AG20443 (cell line): ENCODE results near the gene CDH15.
A peak's percentile ranks its signal among the peaks of the same experiment; 100 is the strongest.
"Not testable (repeated sequence)": the region's sequence is repeated elsewhere in the genome, so short reads cannot be mapped to it uniquely, and the experiment has no call there.

ENCODE experiments used
- DNase-seq: peaks from one replicate; pipeline ENCODE4 v3.0.0; 2012; ENCODE audit warnings: low spot score, mixed read lengths

CDH15 gene

DNA sequence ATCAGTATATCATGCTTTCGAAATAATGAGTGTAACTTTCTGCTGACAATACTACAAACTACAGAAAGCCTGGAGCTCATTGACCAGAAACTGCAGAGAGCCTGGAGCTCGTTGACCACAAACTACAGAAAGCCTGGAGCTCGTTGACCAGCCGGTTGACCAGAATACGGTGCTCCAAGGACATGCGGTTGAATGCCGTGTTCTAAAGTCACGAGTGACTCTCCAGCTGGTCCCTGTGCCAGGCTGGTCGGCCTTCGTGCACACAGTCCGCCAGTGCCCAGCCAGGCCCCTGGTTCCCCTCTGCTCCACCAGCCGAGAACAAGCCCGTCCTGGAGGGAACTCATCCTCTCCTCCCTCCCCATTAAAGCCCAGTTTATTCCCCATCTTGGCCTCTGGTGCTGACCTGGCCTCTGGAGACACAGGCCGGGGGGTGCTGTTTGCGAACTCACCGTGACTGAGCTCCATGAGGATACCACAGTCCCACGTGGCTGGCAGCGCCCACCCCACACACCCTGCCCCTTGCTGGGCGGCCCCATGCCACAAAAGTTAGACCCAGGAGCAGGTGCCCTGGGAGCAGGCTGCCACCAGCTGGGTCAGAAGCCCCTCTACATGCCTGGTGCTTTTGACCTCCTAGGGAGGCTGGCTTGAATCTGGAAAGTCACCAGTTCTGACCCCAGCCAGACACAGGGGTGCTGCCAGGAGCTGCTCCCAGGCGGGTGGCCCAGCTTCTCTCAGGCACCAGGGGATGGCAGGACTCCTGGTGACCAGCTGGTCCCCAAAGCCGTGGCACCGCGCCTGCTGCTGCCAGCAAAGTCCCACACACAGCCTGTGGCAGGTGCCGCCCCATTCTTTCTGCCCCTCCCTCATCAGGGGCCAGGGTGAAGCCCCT is 15.5 kb upstream of the CDH15 start:
- peak; percentile 33 for DNase-seq

DNA sequence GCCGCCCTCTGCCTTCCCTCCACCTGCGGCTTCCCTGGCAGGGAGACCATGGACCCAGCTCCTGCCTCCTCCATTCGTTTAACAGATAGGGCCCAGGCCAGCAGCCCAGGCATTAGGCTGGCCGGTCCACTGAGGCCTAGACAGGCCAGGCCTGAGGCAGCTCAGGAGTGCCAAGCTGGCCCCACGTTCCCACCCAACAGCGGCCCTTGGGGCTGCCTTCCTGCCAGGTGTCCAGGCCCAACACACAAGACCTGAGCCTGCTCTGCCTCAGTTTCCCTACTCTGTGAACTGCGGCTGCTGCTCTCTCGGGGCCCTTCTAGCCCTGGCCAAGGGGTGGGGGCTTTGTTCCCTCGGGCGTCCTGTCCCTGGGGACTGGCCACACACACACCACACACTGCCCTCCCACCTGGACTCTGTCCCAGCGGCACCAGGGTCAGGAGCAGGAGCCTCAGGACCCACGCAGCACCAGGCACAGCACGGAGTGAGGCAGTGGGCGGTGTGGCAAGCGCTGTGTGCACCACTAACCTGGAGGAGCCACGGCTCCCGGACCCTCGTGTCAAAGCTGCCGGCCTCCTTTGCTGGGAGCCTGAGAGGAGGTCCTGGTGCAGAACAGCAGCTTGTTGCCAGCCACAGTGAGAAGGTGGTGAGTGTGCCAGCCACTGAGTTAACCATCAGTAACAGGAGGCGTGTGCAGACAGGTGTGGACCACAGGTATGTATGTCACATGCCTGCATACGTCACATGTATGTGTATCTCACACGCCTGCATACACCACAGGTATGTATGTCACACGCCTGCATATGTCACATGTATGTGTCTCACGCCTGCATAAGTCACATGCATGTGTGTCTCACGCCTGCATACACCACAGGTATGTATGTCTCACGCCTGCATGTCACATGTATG is 14.6 kb upstream of the CDH15 start:
- no peak for DNase-seq

DNA sequence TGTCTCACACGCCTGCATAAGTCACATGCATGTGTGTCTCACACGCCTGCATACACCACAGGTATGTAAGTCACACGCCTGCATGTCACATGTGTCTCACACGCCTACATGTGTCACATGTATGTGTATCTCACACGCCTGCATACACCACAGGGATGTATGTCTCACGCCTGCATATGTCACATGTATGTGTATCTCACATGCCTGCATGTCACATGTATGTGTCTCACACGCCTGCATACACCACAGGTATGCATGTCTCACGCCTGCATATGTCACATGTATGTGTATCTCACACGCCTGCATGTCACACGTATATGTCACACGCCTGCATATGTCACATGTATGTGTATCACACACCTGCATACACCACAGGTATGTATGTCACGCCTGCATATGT is 13.8 kb upstream of the CDH15 start:
- no peak for DNase-seq

DNA sequence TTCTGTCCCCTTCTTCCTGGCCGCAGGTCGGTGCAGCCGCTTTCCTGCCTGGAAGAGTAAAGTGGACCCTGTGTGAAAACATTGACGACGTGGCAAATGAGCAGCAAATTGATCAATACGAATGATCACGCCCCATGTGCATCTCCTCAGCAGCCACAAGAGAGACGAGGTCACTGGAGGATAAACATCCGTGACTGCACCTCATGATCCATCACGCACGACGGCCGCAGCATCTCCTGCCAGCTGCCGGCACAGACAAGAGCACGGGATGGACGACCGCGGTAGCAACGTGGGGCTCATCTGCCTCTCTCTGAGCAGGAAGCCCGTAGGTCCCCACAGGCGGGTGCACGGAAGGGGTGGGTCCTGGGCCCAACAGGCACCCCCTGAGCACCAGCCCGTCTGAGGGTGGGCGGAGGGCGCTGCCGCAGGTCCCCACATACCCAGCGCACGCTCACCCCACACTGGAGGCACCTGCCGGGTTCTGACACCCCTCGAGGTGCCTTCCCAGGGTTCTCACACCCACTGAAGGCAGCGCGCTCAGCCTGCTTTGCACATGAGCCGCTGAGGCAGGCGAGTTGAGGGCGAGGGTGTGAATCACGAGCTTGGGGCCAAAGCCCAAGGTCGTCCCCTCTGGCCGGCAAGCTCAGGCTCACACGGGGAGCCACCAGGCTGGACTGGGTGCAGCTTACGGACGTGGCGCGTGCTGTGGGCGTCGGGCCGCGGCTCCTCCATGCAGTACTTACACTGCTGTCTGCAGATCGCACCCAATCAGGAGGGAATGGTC is 12.3 kb upstream of the CDH15 start:
- DNase-seq = no peak

DNA sequence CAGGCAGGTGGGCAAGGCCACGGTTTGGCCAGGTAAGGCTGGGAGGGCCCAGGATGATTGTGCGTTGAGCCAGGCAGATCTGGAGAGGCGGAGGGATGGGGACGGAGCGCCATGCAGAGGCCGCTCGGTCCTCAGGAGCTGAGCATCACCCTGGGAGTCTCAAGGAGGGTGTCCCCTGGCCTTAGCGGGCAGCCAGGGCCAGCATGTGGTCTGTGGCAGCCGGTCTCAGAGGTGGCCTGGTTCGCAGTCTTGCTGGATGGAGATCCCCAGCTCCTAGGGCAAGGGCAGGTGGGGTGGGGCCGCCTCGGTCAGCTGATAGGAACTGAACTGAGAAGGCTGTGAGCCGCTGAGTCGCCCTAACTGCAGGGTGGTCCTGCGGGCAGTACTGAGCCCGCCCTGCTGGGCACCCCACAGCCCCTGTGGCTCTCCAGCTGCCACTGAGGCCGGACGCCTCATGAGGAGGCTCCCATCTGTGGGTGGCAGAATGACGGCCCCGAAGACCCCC is 11.6 kb upstream of the CDH15 start:
- DNase-seq = no peak

DNA sequence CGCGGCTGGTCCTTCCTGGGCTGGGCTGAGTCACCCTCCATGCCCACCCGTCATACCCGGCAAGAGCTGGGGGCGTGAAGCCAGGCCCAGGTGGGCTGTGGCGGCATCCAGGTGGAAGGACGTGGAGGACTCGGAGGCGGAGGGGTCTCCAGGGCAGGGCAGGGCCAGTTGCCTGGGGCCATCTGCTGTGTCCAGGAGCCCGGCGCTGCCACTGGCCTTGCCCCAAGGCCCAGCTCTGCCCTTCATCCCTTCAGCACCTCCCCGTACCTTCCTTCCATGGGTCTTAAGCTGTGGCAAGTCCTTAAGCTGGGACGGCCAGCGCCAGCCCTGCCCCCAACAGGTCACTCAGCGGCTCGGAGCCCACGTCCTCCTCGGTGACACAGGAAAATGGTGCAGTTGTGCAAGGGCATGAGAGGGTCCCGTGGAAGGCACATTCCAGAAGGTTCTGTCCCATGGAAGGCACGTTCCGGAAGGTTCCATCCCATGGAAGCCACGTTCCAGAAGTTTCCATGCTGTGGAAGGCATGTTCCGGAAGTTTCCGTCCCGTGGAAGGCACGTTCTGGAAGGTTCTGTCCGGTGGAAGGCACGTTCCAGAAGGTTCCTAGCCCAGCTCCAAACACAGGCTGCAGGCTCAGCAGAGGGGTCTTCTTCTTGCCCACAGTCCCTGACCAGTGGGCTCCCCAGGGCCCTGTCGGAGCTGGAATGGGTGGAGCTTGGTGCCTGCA is 10.4 kb upstream of the CDH15 start:
- no peak for DNase-seq

DNA sequence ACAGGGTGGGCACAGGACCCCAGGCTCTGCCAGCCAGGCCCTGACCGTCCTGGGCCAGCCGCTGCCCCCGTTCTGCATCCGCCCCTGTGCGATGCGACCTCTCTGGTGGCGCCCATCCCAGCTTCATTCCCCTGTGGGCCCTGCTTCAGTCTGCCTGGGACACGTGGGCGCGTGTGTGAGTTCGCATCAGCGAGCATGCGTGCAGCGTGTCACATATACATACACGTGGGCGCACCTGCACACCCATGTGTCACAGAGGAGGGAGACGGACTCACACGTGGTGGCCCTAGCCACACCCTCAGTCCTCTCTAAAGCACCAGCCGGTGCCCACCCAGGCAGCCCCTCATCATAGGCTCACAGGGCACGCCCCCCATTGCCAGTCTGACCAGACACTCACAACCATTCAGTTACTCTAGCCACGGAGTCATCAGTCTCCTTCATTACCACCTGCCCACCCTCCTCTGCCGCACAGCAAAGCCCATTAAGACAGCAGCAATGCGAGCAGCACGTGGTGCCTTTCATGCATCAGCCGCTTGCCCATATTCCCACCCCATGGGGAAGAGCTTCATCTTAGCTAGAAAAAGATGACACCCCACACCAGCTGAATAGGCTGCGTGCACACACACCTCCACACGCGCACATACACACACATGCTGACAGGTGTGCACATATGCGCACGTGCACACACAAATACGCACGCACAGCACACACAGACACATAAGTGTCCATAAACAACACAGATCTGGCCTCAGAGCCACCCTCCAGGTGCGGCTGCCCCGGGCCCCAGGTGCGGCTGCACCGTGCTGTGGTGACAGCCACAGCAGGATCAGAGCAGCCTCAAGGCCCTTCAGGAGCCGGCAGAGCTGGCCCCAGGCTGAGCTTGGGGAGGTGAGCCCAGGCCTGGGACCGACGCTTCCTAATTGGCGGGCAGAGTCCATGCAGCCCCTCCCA is 9.5 kb upstream of the CDH15 start:
- DNase-seq = no peak

DNA sequence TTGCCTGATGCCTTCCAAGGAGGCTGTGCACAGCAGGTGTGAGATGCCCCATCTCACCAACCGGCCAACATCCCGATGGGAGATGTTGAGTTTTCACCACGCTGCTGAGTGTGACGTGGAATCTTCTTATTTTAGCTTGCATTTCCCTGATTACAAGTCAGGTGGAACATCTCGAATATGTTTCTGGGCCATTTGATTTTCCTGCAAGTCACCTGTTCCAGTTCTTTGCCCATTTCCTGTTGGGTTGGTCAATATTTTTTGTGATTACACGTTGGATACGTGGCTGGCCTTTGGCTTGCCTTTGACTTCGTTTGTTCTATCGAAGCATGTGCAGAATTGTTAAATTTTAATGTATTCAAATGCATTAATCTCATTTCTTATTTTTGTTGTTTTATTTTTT is 8.3 kb upstream of the CDH15 start:
- no peak for DNase-seq

DNA sequence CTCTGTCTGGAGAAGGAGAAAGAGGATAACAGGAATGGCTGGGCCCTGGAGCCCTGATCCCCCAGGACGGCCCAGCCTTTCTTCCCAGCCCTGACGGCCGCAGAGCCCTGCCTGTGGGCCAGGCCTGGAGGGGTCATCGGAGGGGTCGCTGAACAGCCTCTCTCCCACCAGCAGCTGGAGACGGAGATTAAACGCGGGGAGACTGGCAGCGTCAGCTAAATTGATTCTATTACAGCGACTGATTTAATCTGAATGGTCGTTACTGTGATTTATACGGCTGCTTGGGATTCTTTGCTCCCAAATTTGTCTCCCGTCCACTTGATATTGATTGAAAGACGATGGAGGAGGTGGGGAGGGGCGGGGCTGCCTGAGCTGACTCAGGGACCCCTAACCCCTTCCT is 7.1 kb upstream of the CDH15 start:
- DNase-seq = no peak

DNA sequence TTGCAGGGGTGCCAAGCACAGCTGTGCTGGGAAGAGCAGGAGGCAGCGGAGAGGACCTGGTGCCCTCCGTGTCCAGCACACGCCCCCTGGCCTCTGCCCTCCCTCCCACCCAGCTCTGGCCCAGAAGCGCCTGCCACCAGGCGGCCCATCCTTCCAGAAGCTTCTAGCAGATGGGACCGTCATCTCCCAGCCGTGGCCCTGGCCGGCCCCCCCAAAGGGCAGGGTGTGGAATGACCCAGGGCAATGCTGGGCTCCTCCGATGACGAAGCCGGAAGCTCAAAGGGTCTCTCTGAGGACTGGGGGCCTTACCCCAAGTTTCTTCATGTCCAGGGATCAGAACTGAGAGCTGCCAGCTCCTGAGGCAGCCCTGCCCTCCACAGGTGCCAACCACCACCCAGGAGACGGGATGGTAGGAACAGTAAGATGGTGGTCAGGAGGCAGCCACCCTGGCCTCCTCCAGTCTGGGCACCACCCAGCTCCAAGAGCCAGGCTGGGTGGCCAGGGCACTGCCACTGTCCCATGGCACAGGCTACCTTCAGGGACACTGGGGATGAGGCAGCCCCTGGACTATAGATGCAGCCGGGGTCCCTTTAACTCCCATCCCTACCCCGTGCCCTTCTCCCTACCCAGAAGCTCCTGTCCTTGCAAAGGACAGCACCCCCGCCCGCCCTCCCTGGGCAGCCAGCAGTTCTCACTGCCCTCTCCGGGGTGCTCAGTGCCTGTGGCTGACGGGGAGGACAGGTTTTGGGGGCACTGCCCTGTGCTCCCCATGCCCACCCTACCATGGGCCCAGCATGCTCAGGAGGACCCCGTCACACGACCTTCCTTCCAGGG is 6.5 kb upstream of the CDH15 start:
- DNase-seq = no peak

DNA sequence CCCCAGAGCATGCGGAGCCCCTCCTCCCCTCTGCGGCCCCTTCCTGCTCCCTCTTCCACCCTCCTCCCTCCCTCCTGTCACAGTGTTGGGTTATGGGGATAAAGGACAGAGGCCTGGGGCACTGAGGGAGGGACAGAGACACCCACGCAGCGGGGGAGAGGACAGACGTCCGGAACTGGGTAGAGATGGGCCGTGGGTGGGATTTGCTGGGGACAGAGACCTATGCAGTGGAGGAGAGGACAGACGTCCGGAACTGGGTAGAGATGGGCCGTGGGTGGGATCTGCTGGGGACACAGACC is 5.9 kb upstream of the CDH15 start:
- not testable (repeated sequence) for DNase-seq

DNA sequence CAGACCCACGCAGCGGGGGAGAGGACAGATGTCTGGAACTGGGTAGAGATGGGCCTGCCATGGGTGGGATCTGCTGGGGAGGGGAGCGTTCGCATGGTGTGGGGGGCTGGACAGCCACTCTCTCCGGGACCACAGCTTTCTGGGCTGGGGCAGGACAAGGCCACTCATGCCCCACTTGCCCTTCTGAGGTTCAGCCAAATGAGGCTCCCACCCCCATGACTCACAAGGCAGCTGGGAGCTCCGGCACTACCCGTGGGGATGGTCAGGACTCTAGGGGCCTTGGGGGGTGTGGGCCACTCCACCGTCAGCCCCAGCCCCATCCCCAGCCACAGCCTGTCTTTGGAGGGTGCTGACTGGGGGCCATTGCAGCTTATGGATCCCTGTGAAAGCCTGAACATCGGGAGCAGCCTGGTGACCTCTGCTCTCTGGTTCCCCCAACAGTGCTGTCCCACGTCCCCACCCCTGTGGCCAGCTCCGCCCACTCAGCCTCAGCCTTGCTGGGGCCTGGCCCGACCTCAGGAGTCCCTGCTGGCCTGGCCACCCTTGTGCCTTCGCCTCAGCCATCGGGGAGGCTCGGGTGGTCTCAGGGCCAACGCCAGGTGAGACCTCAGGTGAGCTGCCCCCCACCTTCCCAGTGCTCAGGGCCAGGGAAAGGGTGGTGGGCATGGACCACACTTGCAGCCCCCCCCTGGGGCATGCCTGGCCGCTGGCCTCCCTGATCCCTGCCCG is 4.7 kb upstream of the CDH15 start:
- DNase-seq = no peak

DNA sequence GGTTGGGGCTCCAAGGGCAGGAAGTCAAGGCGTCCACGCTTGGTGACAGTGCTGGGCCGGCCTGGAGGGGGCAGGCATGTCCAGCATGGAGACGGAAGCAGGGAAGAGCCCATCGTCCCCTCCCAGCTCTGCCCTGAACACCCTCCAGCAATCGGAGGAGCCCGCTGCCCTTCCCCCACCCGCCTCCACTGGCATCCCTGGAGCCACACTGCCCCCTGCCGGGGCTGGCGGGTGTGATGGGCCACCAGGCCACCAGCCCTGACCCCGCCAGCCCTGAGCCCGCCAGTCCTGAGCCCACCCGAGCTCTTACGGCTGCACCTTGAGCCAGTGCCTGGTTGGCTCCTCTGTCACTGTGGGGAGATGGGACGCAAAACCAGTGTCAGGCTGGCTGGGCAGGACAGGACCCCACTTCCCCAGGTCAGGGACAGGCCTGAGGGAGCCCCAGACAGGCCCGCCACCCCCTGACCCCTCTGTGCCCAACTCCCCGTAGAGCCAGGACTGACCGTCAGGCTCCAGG is 4.1 kb upstream of the CDH15 start:
- DNase-seq = peak; percentile 91

DNA sequence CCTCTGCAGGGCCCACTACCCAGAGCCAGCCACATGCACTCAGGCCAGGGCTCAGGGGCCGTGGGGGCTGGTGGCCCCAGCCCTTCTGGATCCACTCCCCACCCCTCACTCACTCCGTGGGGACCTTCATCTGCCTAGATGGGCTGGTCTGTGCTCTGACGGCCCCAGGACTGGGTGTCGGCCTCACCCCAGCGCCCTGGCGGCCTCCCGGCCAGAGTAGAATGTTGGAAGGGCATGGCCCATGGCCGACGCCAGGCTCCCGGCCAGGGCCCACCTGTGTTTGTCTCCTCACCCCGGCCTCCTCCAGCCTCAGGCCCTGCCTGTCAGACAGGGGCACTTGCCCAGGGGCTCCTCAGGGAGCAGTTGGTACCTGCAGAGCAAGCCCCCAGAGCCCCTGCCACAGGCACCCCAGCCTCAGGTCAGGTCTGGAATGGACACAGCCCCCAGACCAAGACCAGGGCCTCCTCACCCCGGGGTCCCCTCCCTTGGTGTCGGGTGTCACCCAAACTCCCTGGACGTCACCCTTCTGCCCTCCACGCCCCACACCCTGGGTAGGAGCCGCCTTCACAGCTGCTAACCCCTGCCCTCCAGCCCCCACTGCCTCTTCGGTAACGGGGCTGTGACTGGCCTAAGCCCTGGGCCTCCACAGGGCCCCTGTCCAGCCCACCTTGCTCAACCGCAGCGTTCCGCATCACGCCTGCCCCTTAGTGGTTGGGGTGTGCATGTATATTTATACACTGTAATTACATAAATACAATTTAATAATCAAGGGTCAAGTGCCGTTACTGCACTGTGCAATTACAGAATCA is 3.0 kb upstream of the CDH15 start:
- DNase-seq = no peak

DNA sequence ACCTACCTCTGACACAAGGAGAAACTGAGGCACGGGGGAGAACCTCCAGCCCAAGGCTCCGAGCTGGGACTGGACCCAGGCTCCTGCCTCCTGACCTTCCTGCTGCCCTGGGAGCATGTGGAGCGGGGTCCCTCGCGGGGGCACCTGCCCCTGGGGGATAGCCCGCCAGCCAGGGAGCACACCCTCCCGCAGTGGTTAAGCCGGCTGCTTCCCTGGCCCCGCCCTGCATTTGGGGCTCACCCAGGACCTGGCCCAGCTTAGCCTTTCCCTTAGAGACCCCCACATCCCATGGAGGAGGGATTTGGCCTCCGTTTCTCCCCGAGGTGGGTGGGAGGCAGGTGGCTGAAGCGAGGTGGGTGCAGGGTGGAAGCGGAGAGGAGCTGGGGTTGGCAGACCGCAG is 1.8 kb upstream of the CDH15 start:
- DNase-seq = no peak

DNA sequence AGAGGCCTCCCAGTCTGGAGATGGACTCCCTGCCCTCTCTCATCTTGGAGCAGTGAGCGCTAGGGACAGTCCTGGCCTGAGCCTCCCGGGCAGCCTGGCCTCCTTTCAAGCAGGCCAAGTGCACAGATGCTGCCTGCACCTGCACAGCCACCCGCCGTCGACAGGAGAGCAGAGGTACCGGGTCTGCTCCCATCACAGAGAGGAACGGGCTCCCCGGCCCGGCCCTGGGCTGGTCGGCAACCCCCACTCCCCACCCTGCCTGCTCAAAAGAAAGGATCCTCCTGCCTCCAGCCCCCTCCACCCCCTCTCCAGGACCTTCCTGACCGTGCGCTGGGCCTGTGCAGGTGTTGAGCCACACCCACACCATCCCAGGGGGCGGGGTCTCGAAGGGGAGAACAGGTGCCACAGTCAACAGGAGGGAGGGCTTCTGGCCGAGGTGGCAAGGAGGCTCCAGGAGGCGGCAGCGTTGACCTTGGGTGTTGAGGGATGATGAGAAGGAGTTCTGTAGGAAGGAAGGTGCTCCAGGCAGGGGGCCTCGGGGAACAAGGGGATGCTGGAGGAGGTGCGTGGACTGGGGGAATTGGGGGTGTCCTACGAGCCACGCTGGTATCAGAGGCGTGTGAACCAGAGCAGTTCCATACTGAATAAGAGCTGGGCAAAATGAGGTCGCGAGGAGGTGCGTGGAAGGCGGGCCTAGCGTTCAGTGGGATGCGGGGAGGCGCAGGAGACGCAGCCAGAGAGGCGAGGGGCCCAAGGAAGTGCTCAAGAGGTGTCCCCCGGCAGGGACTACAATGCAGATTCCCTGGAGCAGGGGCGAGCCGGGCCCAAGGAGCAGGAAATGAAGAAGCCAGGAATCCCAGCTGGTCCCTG is 967 bp upstream of the CDH15 start:
- DNase-seq = no peak

DNA sequence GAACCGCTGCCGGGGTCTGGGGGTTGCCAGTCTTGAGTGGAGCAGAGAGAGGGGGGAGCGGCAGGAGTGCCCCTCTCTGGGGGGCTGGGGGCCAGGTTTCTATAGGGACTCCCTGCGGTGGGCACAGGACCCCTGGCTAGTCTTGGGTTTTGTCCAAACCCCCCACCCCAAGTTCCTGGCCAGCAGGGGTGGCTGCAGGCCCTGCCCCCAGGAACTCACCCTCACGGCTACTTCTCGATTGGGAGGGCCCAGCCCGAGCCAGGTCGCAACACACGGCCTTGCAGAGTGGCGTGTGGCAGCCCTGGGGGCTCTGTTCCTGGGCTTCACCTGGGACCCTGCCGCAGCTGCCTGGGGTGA is 601 bp downstream of the CDH15 start:
- no peak for DNase-seq
